GM21825 (cell line): ENCODE data around the gene HOXD3.

ENCODE experiments used
- ATAC-seq: cut with Tn5 transposase; IDR thresholded peaks from one replicate; pipeline ENCODE4 v1.9.1; 2021; ENCODE audit warnings: mild to moderate bottlenecking, moderate library complexity; ENCODE audit not compliant: unreplicated experiment

The HOXD3 gene

DNA sequence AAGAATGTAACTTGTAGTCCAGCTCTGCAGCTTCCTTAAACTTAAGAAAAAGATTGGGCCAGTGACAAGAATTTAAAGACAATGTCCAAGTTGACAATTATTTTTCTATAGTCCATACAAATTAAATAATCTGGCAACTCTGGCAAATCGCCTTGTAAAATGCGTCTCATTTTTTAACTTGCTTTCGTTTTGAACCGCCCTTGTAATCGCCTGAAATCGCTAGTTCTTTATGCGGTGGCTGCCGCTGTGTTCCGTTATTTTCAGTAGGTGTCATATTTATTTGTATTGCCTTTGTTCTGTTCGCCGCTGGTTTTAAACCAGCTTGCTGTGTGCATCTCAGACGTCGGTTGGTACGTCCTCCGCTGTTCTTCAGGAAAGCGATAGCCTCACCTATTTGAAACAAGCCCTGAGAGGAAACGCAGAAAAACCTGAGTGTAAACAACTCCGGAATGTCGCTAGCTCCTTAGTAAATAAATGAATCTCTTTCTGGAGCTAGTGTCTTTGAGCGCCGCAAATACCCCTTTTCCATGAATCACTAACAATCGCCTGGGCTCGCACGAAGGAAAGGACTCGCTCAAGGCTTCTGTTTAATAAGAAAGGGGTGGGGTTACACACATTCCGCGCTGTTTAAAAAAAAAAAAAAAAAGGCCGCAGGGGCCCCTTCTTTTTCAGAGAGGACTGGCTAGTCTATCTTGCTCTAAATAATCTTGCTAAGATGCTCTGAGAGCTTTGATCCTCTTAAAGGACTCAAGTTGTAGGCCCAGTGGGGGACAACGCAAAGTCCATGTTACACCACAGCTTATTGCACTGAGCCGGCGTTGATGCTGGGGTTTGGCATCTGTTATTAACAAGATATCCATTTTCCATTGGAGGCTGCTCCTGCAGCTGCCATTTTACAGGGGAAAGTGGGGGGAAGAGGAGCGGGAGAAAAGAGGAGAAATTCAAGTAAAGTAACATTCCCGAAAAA lies 24.6 kb upstream of the HOXD3 start:
- no peak for ATAC-seq

DNA sequence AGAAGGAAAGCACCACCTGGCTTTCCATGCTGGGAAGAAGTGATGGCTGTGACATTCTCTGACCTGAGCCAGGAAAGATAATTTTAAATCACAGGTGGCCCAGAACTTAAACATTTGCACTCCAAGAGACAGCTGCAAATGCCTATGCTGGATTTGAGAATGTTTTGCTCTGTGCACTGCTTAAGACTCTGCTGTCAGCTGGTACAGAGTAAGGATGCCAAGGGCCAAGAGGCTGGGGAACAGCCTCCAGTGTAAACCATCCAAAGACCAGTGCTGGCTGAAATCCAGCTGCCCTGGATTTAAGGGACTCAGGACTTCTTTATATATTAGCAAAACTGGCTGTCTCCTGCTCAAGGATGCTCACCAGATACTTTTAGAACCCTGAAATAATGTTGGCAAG lies 23.7 kb upstream of the HOXD3 start:
- no peak for ATAC-seq

DNA sequence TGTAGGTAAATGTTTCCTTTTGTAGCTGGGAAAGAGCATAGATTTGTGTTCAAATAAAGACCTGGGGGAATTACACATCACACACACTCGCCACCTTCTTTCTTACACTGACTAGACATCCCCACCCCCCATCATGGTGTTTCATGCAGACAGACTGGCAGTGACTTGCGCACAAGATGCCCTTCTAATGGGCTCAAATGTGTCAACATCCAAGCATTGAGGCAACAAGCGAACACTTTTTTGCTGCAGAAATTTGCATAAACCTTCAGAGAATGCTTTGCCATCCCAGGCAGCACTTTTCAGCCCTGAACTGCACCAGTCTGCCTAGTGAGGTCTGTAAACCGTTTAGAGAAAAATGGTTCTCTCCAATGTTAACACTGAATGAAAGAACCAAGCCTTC lies 23.1 kb upstream of the HOXD3 start:
- ATAC-seq, result no peak

DNA sequence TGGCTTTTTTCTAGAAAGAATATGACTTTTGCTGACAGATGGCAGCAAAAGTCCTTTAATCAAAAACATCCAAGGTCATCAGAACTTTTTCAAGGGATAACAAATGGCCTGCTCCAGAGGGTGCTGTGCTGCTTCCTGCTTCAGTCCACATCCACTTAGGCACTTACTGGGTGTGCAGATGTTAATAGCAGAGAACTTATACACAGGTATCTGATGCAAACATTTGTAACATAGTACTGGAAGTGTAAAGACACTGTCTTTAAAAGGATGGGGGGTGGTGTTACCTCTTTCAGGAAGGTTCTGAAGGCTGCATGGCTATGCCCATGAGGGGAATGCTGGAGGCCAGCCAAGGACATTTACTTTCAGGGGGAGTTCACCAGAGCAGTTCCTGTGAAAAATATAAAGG lies 22.1 kb upstream of the HOXD3 start:
- no peak for ATAC-seq

DNA sequence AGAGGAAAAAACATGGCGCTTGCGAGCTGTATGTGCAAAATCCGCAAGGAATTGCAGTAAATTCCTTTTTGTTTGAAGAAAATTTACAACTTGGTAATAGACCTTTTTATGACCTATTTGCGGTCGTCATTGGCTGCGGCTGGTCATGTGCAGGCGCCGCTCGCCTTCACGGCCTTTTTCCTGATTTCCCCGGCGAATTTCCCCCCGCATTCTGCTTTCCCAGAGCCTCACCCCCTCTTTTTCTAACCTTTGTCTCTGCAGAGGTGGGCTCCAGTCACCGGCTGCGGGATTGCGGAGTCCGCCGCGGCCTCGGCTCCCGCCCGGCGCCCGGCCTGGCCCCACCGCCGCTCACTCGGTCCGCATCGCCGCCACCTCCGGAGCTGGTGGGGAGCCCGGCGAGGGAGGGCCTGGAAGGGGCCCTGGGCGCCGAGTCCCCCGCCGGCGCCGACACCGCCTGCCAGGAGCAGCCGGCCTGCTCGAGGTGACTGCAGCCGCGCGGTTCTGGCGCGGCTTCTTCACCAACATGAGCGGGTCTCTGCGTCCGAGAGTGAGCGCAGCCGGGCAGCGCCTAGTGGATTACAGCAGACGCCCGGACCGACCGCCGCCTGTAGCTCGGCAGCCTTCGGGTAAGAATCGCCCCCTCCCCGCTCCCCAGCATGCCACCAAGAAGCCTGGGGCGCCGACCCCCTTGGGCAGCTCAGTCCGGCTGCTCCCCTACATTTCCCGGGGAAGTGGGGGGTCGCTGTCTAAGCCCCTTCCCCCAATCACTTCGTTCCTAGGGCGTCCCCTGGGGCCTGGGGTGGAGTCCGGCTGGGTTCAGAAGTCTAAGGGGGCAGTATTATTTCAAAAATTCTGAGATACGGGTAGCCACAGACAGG lies 20.5 kb upstream of the HOXD3 start:
- no peak for ATAC-seq

DNA sequence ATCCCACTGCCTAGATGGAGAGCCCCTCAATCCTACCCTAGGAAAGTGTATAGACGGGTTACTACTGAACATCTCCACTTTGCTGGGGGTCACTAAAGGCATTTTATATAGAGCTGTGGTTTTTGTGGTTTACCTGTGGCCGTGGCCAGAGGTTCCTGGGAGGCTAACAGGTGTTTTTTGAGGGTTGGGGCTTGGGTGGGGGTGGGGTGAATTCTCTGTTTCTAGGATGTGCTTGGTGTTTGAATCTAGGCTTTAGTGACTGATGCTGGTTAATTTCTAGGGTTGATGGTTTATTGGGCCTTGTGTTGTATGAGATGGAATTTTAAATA lies 19.9 kb upstream of the HOXD3 start:
- ATAC-seq, result no peak

DNA sequence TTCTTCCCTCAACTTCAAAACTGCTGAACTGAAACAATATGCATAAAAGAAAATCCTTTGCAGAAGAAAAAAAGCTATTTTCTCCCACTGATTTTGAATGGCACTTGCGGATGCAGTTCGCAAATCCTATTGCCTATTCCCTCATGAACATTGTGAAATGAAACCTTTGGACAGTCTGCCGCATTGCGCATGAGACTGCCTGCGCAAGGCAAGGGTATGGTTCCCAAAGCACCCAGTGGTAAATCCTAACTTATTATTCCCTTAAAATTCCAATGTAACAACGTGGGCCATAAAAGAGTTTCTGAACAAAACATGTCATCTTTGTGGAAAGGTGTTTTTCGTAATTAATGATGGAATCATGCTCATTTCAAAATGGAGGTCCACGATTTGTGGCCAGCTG lies 19.2 kb upstream of the HOXD3 start:
- ATAC-seq, result no peak

DNA sequence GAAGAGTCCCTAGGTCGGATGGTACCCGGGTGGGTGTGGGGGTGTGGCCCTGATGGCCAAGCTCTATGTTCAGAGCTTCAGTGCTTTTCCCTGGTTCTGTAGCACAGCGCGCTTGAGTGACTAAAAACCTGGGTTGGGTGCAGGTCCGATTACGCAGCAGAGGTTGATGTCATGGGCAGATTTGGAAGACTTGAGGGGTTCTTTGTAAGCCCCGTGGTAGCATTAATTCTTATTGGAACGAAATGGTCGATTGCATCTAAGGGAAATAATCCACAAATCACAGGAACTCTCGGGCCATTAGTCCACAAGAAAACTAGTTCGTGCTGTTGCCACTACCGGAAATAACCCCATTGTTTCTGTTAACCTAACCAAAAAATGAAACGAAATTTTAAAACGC lies 18.6 kb upstream of the HOXD3 start:
- ATAC-seq, result no peak

DNA sequence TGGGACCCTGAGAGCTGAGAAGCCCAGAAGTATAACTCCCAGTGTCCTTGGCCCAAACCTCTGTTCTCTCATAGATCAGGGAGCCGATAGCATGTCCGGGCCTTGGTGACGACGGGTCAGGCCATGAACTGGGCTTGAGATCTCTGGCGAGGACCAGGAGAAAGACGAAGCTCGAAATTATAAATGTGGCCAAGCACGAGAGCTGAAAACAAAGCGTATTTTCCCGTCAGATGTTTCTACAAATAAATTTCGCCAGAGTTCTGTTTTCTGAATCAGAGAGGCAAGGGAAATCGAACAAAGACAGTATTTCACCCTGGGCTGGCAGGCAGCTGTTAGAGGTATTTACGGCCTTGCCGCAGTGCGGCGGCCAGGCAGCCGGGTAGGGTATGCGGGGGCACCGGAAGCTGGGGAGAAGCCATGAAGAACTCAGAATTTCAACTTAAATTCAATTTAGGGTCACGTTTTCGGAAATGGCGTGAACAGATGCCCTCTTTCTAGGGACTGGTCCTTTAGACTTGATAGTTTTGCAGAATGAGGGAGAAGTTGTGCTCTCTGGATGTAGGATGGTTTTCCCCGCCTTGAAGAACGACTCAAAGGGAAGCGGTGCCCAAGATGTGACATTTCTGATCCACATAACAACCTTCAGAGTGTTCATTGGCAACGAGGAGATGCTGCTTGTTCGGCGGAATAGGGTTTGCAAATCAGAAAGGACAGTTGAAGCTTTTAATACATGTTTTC lies 18.0 kb upstream of the HOXD3 start:
- no peak for ATAC-seq

DNA sequence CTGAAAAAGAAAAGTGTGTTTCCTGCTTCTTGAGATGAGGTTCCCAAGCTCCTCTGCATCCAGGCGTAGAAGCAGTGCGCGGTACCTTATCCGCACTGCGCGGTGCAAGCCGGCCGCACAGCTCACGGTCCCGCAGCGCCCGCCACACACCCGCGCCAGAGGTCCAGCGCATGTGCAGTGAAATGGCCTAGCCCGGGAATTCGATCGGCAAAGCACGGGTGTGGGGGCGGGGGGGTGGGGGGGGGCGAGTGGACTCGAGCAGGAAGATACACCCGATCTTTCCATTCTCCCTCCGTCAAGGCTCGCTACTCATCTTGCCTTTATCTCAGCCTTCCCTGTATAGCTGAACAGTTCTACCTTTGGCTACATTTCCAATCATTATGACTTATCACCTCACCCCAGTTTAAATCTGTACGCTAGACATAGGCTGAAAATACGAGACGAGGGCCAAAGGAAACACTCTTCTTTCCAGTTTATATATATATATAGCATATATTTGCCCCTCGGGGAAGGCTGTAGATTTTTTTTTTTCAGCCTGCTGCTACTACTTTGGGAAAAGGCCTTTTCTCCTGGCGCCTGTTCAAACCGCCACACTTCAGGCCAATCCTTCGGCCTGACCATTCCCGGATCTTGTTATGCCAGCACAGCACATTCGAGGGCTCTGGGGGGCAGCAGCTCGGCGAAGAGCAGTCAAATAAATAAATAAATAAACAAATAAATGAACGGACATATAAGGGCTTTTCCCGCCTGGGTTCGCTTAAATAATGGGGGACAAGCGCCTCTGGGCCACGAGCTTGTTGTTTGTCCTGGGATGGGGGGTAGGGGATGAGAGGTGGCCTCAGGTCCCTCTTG lies 17.2 kb upstream of the HOXD3 start:
- ATAC-seq, result no peak

DNA sequence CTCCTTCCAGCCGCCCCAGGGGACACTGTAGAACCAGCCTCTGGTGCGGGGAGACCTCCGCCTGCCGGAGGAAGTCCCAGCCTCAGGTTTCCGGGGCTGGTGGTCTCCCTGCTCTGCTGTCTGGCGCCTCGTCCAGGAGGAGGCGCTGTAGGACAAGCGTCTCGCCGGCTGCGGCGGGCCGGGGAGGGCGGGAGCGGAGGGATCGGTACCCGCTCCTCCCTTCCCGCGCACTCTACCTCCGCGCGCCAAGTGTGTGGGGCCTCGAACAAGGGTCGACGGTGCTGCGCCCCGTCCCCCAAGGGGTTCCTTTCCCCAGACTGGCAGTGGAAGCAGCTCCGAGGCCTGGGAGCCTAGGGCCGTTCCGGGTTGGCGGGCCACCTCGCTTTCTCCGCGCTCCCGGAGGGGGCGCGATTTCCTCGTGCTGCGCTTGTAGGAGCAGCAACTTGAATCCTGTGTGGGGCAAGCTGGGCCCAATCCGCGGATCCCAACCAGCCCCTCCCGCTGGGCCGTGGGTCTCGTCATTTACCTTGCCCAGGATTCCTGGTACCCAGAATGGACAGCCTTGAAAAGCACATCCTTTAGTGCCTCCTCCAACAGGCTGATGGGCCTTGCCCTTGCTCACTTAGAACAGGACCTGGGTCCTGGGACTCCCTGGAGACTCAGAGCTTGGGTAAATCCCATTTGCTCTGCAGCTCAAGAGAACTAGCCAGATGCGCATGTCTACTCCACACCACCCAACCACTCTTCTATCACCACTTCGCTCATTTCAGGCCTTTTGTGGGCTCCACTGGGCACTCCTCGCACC lies 16.4 kb upstream of the HOXD3 start:
- peak; percentile 93 for ATAC-seq

DNA sequence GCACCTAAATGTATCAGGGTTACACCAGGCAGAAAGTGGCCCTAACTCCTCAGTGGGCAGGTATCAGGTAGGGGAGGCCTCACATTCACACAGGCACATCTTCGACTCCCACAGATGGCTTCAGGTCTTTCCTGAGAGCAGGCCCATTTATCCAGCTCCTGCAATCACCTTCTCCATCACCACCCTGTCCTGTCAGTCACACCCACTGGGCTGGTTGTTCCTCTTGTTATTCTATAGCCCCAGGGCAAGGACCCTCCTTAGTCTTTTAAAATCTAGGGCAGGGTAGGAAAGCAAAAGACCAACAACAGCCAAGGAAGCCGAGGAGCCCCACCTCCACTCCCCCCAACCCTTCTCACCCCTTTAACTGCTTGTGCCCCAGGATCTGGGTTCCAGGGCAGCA lies 14.8 kb upstream of the HOXD3 start:
- ATAC-seq, result no peak

DNA sequence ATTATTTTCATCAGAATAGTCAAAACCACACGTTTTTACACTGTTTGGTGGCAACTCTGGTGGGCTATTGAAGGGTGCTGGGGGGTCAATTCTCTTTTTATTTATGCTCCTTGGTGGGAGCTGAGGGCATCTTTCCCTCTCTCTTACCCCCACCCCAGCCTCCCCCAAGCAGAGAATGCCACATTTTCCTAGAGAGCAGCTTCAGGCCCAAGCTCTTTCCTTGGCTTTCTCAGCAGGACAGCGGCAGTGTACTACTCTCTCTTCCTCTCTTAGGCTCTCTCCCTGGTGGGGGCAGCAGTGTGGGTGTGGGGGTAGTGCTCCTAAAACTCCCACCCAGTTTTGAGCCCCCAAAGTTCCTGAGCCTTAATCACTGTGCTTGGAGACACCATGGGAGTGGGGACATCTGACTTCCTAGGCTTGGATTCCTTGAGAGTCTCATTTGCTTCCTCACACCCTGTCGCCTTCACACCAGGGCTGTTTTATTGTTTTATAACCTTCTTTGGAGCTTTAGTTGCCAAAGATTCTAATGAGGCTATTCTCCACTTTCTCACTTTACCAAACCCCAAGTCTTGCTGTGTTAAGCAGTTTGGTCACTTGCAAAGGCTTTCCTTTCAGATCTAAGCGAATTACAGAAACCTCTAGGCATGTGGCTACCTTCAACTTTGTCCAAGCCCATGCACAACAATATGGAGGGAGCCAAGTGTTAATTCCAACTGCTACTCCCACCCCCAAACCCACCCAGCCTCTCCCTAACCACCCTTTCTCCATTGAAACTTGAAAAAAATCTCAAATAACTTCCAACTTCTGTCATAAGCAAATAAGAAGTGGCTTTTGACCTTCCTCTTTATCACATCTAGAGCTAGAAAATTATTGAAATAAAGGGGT lies 11.8 kb upstream of the HOXD3 start:
- no peak for ATAC-seq

DNA sequence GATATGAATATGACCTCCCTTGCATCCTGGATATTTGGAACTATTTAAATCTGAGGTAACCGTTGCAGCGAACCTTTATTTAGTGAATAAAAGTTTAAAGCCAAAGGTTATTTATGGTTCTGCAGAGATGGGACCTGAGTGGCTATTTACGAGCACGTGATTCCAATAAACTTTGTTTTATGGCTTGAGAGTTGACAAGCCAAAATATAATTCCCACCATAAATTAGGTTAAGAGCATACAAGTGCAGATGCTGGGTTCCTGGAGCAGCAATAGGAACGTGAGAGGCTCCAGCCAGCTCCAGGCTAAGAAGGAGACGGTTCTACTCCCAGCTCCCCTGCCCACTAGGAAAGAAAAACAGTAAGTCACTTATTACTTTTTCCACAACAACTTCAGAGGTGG lies 11.0 kb upstream of the HOXD3 start:
- no peak for ATAC-seq

DNA sequence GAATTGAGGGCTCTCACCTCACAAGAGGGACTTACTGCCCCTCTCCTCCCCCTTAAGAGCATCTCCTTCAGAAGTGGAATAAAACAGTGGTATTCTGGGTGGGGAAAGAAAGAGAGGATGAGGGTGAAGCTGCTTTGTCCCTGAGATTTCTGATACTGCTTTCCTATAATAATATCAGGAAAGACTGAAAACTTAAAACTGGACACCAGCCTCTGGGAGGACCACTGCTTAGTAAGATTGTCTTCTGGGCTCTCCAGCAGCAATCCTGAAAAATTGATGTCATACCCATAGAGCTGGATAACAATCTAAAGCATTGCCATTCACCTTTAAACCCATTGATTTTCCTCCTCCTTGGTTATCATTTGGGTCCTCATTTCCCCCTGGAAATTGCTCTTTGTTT lies 10.5 kb upstream of the HOXD3 start:
- no peak for ATAC-seq

DNA sequence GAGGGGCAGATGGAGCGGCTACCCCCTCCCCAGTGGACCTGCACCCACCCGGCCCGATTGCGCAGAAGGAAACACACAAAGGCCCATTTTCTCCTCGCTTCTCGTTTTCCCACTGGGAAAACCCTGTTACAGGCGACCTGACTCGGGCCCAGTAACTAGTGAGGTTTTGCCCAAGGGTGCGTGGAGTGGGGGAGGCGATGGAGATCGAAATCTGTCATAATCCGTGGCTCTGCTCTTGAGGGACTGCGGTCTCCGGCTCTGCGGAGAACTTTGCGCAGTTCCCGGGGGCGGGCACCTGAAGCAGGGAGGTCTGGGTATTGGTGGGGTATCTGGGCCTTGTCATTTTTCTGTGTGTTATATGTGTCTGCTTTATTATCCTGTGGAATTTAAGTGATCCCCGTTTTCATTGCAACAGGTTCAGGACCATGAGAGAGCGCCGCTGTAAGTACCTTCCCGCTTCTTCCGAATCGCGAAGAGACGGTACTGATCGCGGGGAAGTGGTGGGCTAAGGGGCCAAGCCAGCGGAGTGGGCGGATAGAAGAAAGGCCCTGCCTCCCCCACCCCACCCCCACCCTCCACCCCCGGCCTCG lies 9.8 kb upstream of the HOXD3 start:
- ATAC-seq, result no peak

DNA sequence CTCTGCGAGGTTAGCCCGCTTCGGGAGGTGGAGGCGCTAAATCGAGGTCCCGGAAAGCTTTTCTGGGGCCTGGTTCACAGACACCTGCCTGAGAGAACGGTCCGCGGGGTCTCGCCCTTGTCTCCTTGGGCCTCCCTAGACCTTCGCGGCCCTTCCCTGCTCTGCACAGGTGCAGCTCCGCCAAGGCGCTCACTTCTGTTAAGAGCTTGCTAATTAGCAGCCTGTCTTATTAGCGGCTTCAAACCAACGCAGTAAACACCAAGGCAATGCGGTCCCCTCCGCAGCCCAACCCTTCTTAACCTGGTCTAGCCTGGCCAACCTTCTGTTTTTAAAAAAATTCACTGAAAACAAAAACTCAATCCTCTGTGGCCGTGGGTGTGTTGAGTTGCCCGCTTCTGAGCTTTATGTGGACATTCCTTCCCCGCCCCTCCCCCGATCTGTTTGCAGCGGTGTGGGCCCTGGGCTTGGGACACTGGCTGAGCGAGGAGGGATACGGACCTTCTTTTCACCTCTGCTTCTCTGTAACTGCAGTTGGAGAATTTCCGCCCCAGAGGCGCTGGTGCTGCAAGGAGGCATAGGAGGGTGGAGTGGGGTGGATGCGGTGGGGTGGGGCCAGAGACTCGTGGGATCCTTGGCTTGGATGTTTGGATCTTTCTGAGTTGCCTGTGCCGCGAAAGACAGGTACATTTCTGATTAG lies 9.2 kb upstream of the HOXD3 start:
- ATAC-seq, result no peak
